HG02588 (cell line): ENCODE results near the gene ITGA7.

Source experiments
- ATAC-seq: cut with Tn5 transposase; IDR thresholded peaks from one replicate; pipeline ENCODE4 v1.9.1; 2021; ENCODE audit warnings: mild to moderate bottlenecking, moderate library complexity; ENCODE audit not compliant: unreplicated experiment

ITGA7 gene

GRCh38 chr12:55736780-55737580, 29.3 kb upstream of the ITGA7 start:
- ATAC-seq, result peak; percentile 35

DNA sequence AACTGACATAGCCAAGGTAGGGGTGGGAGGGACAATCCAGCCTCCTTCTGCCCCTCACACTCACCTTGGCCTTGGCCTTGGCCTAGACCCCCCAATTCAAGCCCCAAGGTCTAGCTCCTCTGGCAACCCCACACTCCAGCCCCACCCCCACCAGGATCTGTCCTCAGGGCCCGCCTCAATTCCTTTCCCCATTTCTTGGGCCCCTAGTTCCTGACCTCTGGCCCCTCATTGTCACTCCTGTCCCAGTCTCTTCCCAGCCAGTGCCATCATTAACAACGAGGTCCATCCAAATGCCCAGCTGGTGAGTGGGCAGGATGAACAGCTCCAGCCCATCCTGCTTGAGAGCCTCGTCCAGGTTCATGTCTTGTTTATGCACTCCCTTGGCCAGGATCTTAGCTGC, 28.4 kb upstream of the ITGA7 start:
- no peak for ATAC-seq

DNA sequence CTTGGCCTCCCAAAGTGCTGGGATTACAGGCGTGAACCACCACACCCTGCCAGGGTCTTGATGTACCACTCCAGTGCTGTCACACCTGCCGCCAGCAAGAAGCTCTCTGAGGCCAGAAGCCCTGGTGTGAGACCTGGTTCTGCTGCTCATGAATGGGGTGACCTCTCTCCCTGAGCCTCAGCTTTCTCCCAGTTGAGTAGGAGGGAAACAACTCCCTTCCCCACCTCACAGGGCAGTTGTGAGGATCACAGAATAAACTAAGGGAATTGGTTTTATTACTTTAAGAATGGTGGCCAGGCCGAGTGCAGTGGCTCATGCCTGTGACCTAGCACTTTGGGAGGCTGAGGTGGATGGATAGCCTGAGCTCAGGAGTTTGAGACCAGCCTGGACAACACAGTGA, 26.9 kb upstream of the ITGA7 start:
- no peak for ATAC-seq

DNA sequence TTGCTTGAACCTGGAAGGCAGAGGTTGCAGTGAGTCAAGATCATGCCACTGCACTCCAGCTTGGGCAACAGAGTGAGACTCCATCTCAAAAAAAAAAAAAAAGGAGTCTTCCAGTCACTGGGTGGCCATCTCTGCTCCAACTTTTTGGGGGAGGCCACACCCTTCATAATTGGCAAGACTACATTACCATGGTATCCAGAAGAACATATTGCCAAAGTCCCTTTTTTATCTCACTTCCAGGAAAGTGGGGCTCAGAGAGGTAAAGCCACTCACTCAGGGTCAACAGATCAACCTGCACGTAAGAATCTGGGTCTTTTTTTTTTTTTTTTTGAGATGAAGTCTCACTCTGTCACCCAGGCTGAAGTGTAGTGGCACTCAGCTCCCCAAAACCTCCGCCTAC, 26.2 kb upstream of the ITGA7 start:
- no peak for ATAC-seq

DNA sequence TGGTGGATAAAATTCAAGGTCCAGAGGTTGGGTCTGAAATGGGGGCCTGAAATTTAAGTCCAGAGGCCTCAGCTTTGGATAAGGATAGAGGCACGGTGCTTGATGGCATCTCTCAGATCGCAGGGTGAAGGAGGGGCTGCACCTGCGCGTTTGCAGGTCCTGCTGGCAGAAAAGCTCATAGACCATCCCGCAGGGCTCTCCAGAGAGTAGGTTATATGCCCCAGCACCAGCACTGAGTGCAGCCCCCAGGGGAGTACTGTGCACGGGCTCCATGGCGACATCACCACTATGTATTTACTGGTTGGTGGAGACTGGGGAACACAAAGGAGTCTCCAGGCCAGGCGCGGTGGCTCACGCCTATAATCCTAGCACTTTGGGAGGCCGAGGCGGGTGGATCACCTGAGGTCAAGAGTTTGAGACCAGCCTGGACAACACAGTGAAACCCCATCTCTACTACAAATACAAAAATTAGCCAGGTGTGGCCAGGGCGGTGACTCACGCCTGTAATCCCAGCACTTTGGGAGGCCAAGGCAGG, 25.4 kb upstream of the ITGA7 start:
- ATAC-seq, result no peak

DNA sequence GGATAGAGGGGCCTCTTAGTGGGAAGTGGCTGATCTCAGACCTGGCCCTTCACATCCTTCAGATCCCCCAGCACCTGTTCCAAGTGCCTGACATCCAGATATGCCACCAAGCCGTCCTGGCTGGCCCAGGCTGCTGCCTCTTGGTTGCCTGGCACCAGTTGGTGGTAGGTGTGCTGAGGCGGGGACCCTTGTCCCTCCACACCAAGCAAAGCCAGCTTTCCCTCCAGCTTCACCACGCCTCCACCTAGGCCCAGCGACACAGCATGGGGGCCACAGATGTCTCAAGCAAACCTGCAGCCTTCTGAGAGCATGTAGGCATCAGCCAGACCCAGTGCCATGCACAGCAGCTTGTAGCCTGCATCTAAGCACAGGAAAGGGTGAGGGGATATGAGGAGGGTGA, 24.6 kb upstream of the ITGA7 start:
- ATAC-seq, result no peak

GRCh38 chr12:55729819-55730818, 22.4 kb upstream of the ITGA7 start:
- peak; percentile 24 for ATAC-seq

DNA sequence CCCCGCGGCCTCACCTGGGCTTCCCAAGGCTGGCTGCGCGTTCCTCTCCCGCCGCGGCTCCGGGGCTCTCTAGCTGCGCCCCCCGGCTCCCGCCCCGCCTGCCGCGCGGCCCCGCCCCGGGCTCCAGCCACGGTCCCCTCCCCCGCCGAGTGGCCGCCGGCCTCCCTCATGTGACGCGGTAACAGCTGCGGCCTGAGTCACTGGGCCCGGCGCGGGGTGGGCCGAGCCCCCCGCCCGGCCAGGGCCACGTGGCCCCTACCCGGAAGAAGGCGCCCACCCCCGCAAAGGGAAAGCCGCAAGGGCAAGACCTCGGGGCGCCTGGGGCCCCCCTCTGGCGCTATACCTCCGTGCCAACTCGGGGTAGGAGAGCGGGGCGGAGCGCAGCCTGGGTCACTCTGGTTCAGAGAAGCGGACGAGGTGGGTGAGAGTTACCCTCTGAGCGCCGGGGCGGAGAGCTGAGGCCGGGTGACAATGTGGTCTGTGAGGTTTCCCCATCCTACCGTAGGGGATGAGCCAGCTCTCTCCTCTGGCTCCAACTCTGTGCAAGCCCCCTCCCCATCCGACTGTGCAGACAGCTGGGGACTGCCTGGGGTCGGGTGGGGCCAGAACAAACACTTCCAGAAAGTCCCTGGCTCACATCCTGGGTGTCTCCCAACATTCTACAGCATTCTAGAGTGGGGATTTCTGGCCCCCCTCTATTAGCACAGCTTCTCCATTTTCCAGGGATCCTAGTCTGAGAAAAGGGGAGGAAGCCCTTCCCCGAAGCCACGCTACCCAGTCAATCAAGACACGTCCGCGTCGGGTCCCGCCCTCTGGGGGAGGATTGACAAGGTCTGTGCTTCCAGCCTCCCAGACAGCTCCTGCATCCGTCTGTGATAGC, 21.5 kb upstream of the ITGA7 start, which contains the start of gene CD63:
Gene CD63 (minus strand): TSS at position 71 of the 880 bp plus-strand sequence. CDS start 668 bp downstream, outside the sequence.
- peak; percentile 68 for ATAC-seq

- peak; percentile 20 for ATAC-seq
Observed at GRCh38 chr12:55728186-55728938, 20.7 kb upstream of the ITGA7 start.

GRCh38 chr12:55727643-55728185, 20.0 kb upstream of the ITGA7 start:
- ATAC-seq, result no peak

GRCh38 chr12:55726971-55727370, 19.3 kb upstream of the ITGA7 start:
- no peak for ATAC-seq

GRCh38 chr12:55725556-55725955, 17.9 kb upstream of the ITGA7 start:
- ATAC-seq, result no peak

DNA sequence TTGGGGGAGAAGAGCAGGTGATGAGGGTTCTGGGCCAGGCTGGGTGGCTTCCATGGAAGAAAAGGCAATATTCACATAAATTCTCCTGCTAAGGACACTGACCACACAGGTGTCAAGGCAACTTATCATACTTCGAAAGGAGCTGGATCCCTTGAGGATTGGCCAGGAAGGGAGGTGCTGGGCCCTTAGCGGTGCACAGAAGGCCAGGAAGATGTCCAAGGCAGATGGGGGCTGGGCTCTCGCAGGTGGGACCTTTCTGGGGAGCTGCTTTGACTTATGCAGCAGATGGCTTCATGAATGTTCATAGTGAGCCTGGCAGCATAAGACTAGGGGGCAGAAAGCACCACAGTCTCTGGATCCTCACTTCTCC, 17.2 kb upstream of the ITGA7 start:
- no peak for ATAC-seq

GRCh38 chr12:55724226-55724939, 16.7 kb upstream of the ITGA7 start:
- ATAC-seq, result peak; percentile 26

DNA sequence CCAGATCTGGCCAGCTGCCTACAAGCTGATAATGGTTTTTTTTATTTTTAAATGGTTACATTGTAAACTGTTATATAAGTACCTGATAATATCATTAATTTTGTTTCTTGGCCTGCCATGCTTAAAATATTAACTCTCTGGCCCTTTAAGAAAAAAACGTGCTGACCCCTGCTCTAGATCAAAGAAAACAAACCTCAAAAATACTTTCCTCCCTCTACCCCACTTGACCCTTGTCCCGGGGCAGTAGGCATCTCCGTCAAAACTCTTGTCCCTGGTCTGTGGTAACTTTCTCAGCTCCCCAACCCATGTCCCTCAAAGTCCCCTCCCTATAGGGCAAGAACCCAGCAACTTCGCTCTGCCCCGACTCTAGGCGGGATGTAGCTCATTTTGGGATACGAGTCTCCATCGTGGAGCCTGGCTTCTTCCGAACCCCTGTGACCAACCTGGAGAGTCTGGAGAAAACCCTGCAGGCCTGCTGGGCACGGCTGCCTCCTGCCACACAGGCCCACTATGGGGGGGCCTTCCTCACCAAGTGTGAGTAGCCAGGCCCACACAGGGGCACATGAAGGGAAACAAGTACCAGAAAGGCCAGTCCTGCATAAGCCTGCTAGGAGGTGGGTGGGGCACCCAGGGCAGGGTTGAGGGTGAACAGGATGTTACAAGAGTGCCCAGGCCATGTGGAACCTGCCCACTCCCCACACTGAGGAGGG, 16.0 kb upstream of the ITGA7 start:
- no peak for ATAC-seq

DNA sequence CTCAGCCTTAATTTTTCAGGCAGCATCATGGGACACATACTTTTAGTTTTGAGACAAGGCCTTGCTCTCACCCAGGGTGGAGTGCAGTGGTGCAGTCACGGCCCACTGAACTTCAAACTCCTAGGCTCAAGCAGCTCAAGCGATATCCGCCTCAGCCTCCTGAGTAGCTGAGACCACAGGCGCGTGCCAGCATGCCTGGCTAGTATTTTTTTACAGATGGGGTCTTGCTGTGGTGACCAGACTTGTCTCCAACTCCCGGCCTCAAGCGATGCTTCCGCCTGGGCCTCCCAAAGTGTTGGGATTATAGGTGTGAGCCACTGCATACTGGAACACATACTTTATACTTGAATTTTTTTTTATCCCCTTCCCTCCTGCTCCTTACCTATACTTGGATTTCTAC, 15.2 kb upstream of the ITGA7 start:
- ATAC-seq, result no peak

DNA sequence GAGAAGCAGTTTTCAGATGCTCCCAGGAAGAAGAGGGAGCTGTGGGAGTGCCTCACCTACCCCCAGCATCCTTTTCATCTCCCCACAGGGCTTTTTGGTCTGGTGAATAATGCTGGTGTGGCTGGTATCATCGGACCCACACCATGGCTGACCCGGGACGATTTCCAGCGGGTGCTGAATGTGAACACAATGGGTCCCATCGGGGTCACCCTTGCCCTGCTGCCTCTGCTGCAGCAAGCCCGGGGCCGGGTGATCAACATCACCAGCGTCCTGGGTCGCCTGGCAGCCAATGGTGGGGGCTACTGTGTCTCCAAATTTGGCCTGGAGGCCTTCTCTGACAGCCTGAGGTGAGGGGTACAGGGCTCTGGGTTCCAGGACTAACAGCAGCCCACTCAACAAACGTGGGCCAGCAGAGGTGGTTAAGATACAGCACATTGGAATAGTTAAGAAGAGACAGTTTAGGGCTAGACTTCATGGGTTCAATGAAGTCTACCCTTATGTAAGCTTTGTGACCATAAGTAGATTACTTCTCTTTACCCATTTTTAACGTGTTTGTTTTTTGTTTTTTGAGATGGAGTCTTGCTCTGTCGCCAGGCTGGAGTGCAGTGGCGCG, 14.0 kb upstream of the ITGA7 start:
- ATAC-seq, result no peak
